ENCODE results near the gene SMIM38.
"Not testable (repeated sequence)": the region's sequence is repeated elsewhere in the genome, so short reads cannot be mapped to it uniquely, and the experiment has no call there.

The SMIM38 gene

DNA sequence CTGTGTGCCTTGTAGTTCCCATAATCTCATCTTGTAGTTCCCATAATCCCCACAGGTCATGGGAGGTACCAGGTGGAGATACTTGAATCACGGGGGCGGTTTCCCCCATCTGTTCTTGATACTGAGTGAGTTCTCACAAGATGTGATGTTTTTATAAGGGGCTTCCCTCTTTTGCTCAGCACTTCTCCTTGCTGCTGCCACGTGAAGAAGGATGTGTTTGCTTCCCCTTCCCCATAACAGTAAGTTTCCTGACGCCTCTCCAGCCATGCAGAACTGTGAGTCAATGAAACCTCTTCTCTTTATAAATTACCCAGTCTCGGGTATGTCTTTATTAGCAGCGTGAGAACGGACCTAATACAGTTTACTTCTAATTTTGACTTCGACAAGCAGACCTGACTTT lies 14.0 kb upstream of the SMIM38 start:
- DNase-seq = no peak

DNA sequence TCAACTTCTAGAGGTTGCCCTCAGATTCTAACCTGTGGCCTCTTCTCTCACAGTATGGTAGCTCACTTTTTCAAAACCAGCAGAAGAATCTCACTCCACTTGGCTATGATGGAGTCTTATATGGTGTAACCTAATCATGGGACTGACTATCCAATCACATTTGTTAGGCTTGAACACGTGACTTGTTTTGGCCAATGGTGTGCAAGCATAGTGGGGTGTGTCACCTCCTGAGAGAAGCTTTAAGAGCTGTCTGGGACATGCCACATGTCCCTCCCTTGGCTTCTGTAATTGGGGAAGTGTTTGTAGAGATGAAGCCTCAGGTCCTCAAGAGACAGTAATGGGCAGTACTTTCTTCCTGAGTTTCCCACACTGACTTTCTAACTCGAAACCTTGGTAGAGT lies 12.8 kb upstream of the SMIM38 start:
- DNase-seq = no peak

DNA sequence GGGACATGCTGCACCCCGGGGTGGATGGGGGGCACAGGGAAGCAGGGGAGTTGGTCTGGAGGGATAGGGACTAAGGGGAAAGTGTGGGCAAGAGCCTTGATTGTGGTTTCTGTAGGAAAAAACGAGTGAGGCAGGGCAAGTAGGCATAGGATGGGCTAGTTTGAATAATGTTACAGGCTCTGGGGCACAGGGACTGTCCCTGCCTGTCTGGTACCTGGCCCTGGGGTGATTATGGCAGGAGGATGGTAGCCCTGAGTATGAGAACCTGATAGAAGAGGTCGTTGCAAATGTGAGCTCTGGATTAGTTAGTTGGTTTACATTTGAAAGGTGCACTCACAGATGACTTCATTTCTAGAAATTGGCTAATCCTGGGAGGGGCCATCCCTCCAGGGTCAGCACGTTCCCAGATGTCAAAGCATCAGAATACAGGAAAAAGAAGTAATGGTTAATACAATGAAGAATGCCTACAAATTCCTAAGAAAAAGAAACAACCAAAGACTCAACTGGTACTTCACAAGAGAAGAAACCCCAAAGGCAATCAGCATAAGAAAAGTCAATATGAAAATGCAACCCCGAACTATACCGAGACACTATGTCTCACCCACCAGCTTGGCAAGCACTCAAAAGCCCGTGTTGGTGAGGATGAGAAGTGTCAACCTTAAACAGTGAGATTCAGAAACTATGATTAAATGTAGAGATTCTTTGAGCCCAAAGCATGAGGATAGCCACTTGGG lies 11.3 kb upstream of the SMIM38 start:
- no peak for DNase-seq

DNA sequence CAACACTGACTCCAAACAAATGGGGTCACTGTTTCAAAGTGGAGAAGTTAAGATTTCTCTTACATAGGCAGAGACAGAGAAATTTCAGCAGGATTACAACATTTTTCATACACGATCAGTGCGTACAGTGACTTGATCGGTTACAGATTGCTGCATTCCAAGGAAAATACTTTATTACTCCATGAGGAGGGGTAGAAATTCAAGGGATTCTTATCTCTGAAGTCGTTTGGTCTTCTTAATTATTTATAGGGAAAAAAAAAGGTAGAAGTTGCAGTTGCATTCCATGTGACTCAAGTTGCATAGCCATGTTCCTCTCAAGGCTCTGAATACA lies 10.7 kb upstream of the SMIM38 start:
- no peak for DNase-seq

DNA sequence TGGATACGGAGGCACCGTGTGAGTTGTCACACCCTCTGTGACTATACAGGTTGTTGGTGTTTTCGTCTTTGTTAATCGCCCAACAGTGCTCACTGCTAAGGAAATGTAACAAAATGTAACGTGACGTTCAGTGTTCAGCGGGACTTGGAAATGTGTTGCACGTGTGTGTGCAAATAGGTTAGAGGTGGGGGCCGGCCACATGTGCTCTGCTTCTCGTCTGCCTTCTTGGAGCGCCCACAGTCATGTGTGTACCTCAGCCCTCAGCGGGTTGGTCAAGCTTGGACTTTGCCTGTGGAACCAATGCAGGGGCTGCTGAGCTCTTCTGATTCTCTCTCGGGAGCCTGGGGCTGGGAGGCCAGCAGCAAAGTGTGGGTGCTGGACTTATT lies 7.4 kb upstream of the SMIM38 start:
- no peak for DNase-seq

DNA sequence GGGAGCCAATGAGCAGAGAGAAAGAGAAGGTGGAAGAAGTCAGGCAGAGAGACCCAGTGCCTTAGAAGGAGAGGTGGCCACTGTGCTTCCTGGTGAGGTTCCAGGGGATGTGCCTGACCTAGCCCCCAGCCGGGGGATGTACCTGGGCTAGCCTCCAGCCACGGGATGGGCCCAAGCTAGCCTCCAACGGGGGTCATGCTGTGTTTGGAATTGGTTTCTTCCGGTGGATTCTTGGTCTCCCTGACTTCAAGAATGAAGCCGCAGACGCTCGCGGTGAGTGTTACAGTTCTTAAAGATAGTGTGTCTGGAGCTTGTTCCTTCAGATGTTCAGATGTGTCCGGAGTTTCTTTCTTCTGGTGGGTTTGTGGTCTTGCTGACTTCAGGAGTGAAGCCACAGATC lies 6.9 kb upstream of the SMIM38 start:
- DNase-seq = no peak

DNA sequence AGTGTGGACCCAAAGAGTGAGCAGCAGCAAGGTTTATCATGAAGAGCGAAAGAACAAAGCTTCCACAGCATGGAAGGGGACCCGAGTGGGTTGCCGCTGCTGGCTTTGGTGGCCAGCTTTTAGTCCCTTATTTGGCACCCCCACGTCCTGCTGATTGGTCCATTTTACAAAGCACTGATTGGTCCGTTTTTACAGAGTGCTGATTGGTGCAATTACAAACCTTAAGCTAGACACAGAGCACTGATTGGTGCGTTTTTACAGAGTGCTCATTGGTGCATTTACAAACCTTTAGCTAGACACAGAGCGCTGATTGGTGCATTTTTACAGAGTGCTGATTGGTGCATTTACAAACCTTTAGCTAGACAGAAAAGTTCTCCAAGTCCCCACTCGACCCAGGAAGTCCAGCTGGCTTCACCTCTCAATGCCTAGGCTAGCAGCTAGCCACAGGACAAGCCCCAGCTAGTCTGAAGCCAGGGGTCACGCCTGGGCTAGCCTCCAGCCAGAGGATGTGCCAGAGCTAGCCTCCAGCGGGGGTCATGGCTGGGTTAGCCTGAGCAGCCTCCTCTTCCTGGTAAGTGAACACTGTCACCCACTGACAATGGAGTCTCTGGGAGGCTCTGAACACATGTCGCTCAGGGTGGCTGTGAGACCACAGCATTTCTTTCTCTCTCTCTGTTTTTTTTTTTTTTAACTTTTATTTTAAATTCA lies 6.2 kb upstream of the SMIM38 start:
- DNase-seq = not testable (repeated sequence)

DNA sequence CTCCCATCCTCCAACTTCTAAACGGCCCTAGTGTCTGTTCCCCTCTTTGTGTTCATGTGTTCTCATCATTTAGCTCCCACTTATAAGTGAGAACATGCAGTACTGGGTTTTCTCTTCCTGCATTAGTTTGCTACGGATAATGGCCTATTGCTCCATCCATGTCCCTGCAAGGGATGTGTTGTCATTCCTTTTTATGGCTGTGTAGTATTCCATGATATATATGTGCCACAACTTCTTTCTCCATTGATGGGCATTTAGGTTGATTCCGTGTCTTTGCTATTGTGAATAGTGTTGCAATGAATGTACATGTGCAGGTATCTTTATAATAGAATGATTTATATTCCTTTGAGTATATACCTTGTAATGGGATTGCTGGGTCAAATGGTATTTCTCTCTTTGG lies 5.6 kb upstream of the SMIM38 start:
- no peak for DNase-seq

DNA sequence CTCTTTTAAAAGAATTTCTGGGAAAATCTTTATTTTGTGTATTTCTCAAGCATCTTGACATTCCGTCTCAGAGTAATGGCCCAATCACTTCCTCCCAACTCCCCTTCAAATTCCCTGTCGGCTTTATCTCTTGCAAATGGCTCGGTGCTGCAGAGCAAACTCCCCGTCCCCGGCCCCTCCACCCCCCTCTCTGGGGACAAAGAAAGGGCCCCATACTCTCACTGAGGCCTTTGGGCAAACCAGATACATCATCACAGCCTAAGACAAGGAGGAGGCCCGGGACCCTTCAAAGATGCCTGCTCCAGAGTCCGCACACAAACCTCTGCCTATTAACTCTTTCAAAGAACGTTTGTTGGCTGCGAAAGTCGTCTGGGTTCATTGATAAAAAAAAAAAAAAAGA lies 3.9 kb upstream of the SMIM38 start:
- no peak for DNase-seq

DNA sequence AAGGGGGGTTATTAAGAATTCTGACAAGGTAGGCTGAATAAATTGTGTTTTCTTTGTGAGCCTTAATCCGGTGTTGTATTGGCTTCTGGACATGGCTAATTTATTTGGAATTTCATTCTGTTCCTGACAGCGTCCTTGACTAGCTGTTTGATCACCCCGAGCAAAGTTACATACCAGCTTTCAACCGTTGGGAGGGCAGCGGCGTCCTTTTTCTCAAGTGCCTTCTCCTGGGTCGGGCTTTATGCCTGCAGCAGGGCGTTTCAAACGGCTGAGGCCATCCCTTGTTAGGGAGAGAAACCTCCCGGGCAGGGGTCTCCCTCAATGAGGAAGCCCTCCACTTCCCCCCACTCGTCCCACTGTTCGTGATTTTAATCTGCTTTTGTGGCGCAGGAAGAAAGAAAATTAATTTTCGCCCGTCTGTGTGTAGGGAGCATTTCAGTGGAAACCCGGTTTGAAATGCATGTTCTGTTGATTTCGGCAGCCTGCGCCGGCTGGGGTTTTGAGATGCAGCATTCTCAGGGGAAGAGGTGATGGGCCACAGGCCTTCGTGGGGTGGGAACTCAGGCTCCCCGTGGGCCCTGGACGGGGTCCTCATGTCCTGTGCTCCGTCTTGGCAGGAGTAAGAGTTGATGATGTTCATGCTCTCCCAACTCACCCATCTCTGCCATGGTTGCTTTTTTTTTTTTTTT lies 2.9 kb upstream of the SMIM38 start:
- no peak for DNase-seq

DNA sequence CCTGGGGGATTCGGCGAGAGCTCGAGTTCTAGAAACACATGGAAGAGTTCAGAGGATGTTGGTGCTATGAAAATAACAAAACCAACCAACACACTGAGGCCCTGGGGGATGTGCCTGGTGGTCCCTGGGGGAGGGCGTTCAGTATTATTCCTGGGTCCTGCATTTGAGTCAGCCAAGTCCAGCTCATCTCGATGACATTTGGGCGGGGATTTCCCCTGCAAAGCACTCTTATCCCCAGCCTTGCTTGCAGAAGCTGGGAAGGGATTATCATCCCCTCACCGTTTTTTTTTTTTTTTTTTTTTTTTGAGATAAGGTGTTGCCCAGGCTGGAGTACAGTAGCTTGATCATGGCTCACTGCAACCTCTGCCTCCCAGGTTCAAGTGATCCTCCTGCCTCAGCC lies 2.1 kb upstream of the SMIM38 start:
- DNase-seq = no peak

DNA sequence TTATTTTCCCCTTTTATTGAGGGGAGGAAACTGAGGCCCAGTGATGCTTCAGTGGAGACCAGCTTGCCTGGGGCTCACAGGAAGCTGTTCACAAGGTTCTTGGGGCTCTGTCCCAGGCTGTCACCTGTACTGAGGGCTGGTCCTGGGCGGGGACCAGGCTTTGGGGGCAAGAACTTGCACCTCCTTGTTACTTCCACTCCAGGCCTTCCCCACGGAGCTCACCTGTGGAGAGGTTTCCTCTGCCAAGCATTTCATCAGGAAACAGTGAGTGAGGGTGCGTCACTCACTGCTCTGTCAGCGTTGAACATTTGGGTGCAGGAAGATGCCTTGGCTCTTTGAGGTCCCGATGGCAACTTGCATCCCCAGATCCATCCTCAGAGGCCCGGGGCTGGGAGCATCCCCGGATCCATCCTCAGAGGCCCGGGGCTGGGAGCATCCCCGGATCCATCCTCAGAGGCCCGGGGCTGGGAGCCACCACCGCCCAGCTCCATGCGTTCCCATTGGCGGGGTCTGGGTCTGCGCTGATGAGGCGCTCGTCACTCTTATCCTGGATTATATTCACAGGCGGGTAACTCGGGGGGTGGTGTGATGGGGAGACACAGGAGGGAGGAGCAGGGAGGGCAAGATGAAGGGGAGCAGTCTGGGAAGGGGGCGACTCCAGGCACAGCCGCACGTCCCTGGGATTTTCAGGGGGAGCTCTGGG lies 1.4 kb upstream of the SMIM38 start:
- no peak for DNase-seq

DNA sequence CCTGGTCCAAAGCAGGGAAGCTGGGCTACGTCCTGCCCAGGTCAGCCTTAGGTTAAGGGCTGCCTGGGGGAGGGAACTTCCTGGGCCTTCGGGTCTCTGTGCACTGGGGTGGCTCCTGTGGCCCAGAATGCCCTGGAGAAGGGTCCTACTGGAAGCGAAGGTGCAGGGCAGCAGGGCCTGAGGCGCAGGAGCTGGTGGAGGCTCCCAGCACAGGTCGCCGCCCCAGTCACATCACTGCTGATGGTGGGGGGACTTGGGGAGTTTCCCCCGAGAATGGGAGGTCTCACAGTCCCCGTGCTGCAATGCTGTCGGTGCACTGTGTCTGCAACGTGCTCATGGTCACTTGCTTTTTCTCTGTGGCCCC lies 815 bp upstream of the SMIM38 start:
- no peak for DNase-seq

DNA sequence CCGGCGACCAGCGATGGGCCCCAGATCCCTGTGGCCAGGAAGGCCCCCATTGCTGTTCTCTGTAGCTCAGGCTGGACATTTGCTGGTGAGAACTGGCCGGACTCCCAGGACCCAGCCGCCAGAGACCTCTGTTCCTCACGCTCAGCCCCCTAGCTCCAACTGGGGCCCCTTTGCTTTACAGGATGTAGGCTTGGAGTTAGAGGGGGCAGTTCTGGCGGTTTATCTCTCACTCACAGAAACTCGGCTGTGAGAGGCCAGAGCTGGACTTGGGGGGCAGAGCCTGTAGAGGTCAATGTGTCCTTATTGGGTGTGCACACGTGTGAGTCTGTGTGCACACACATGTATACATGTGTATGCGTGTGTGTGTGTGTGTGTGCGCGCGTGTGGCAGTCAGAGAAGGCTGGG lies 502 bp downstream of the SMIM38 start:
- DNase-seq = no peak

DNA sequence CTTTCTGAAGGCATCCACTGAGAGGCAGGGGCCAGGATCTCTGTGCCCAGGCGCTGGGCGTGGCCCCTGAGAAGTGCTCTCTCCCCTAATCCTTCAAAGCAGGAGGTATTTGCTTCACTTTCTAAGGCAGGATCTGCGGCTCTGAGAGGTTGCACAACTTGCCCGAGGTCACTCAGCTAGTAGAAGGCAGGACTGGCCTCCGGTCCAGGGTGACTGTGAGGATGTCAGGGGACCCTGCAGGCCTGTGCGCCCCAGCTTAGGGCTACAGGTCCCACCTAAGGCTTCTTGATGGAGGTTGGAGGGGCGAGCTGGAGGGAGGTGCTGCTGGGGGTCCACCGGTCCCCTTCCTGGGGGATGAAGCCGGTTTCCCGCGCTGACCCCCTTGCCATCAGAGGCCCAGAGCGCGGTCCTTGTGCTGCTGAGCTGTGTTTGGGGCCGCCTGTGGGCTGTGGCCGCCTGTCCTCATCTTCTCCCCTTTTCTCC lies 979 bp downstream of the SMIM38 start:
- no peak for DNase-seq

DNA sequence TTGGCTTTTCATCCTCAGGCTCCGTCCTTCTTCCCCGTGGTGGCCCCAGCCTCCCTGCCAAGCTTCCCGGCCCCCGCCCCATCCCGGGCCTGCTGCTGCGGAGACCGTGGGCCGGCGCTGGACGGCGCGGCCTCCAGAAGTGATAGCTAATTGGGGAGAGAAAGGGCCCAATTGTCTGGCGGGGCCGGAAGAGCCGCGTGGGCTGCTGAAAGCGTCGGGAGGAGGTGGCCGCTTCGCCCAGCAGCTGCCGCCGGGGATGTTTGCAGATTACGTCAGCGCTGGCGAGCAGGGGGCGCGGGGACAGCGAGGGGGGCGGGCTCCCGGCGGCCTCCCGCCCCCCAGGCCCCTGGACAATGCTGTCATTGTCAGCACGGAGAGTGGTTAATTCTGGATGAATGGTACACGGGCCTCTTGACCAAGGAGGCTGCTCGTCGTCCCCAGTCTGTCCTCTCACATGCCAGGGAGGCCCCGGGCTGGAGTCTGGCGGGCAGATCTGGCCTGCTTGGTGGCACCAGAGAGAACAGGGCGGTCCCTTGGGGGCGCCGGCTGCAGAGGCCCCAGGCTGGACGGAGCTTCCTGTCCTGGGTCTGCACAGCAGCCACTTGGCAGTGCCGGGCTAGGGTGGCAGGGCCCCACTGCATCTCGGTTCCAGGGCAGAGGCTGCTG lies 1.6 kb downstream of the SMIM38 start:
- DNase-seq = no peak

DNA sequence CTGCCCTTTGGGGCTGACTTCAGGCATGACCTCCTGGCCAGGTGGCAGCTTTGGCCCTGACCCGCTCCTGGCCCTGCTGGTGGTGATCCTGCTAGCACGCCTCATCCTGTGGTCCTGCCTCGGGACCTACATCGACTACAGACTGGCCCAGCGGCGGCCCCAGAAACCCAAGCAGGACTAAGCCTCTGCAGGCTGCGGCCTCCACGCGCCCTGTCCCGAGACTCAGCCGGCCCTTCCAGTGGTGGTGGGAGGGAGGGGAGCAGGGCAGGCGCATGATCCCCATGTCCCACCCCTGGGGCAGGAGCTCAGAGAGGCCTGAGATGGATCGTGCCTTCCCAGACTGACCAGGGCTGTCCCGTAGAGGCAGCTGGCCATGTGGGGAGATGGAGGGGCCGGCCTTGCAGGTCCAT lies 2.1 kb downstream of the SMIM38 start:
- no peak for DNase-seq

DNA sequence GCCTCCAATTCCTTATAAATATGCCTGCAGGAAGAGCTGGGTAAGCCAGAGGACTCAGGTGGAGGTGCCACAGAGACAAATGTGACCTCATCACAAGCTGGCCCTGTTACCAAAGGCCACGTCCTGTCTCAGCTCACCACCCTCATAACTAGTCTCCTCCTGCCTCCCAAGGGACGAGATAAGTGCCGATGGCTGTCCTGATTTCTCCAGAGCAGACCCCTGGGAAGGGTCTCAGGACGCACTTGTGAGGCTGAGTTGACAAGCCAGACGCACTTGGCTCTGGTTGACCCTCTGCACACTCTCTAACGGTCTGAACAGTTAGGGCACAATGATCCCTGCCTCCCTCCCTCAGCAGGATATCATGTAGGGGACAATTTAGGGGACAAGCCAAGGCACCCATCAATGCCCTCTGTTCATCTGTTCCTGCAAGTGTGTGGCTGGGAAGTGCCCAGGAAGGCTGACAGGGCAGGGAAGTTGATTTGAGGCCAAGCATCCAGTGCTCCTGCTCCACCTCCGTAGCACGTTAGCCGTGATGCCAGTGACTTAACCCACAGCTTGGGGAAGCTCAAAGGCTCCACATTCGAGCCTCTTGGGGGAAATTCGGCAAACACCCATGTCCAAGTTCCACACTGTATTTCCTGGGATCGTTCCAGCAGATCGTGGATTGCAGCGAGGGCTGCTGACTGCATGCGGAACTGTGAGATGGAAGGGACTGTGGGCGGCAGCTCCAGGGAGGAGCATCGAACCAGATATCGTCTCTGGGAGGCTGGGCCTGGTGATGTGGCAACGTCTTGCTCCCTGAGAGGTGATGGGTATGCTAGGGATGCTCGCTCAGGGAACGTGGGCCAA lies 2.8 kb downstream of the SMIM38 start:
- no peak for DNase-seq

DNA sequence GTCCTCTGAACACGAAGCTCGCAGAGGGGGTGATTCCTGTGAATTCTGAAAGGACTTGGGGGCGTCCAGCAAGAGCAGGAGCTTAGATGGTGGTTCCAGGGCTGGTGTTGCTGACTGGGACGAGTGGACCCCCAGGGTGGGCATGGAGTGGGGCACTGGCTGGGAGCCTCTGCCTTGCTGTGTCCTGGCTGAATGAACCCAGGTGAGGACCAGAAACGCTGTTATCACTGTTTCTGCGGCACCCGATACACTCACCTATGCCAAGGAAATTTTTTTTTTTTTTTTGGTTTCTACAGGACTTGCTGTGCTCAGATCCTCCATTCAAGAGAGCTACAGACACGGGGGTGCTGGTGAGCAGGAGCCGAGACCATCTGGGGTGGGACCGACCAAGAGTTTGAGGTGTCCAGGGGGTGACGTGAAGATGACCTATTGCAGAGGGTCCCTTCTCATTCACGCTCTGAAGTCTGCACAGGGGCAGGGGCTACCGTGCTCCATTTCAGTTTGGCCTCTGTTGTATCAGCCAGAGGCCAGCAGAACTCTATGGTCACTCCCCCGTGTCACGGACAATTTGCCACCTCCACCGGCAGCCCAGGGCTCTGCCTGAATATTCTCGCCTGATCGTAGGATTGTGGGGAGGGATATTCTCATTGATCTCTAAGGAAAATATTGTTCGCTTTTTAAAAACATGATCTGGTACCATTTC lies 3.6 kb downstream of the SMIM38 start:
- no peak for DNase-seq

DNA sequence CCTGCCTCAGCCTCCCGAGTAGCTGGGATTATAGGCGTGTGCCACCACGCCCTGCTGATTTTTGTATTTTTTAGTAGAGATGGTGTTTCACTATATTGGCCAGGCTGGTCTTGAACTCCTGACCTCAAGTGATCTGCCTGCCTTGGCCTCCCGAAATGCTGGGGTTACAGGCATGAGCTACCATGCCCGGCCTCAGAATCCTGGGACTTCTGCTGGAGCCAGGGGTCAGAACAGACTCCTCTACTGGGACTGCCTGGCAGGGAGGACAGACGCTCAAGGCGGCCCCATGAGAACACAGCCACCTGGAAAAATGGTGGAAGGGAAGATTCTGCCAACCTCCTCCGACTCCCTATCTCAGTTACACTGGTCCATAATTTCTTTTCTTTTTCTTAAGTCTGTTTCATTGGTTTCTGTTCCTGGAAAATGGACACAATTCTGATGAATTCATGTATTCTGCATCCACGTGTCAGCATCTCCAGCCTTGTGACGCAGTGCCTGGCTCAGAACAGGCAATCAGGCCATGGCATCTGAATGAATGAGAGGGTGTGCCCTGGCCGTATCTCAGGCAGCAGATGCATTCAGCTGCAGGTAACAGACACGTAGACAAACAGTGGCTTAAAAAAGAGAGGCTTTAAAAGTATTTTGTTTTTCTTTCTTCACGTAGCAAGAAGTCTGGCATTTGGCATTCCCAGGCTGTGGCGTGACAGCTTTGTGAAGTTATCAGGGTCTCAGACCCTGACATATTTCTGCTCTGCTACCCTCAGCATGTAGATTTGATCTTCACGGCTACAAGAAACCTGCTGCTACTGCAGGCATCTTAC lies 4.8 kb downstream of the SMIM38 start:
- no peak for DNase-seq

DNA sequence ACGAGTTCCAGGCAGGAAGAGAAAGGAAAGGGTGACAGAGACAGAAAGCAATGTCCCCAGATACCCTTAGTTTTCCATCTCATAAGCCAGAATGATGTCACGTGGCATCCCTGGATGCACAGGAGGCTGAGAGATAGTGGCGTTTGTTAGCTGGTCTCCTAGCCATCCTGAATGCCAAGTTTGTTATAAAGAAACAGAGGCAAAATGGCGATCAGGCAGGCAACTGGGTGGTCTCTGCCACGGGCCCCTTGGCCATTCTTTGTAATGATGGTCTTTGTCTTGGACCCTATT lies 5.3 kb downstream of the SMIM38 start:
- DNase-seq = no peak
